Measurements from ENCODE around the gene COL12A1. TPM values are rescaled to one million over a fixed set of nuclear protein-coding genes. Genes with fewer than 3 reads are reported as not detected.

COL12A1 gene
- total RNA-seq, 4 donors from 2014 or later = 17.2 to 30.5 (median 22.4) TPM

DNA sequence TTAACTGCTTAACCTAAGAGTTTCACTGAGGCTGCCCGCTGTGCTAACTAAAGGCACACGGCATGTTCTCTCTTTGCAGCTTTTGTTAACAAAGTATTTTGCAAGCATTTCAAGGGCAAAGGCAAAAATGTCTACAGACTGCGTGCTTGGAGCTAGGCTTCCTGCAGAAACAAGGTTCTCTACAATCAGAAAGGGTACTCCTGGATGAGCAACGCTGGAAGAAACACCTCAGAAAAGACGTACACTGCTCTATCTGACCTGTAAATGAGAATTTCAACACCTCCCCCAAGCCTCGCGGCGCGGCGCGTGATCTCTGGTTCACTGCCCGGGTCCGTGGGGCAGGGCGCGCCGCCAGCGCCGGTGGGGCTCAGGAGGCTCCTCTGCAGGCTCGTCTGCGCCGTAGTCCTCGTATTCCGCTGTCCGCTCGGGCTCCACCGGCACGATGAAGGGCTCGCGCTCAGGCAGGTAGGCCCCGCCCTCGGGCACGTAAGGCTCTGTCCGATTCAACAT is 120.9 kb downstream of the COL12A1 start:
- Histone ChIP-seq H3K4me1 (no peaks in the 10 kb centered on the region), H3K36me3 (no peaks in the 10 kb centered on the region), H3K27me3 (no peaks in the 10 kb centered on the region), H3K9me3 (no peaks in the 10 kb centered on the region), H3K4me3 (no peak overlapping the region), H3K27ac (no peak overlapping the region)
- ATAC-seq (no peak), DNase-seq (no peak)
- TF ChIP-seq, protein P1, sequence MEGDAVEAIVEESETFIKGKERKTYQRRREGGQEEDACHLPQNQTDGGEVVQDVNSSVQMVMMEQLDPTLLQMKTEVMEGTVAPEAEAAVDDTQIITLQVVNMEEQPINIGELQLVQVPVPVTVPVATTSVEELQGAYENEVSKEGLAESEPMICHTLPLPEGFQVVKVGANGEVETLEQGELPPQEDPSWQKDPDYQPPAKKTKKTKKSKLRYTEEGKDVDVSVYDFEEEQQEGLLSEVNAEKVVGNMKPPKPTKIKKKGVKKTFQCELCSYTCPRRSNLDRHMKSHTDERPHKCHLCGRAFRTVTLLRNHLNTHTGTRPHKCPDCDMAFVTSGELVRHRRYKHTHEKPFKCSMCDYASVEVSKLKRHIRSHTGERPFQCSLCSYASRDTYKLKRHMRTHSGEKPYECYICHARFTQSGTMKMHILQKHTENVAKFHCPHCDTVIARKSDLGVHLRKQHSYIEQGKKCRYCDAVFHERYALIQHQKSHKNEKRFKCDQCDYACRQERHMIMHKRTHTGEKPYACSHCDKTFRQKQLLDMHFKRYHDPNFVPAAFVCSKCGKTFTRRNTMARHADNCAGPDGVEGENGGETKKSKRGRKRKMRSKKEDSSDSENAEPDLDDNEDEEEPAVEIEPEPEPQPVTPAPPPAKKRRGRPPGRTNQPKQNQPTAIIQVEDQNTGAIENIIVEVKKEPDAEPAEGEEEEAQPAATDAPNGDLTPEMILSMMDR (IDR thresholded peaks at IDR 0.05 in 4 of 5, conservative IDR thresholded peaks at IDR 0.05 in 1 of 5) = no peak
- no peak for TF ChIP-seq POLR2A (IDR thresholded peaks at IDR 0.05)
- intact Hi-C loops (cut with DNase I; ENCODE audit: low total_unique reads) (no loop called here), in situ Hi-C loops (cut with MboI; ENCODE audit: low sequenced_read_pairs in 4 of 4) (no loop called here)

DNA sequence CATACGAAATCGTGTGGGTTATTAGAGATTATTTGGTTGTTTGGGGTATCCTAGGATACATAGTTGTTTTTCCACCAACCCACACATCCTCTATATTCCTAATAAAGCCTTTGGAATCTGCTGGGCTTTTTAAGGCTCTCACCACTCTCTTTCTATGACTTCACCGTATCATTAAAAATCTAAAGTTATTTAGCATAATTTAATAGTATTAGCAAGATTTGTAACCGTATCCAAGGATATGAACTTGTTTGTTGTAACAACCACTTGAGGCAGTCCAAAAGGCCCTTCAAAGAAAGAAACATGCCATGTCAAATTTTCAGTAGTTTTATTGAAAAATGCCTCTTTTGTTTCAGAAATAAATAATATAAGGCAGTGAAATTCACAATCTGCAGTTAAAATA is 121.8 kb downstream of the COL12A1 start:
- Histone ChIP-seq H3K27ac (no peak overlapping the region), H3K9me3 (no peaks in the 10 kb centered on the region), H3K27me3 (no peaks in the 10 kb centered on the region), H3K4me3 (no peak overlapping the region), H3K4me1 (no peaks in the 10 kb centered on the region), H3K36me3 (no peaks in the 10 kb centered on the region)
- TF ChIP-seq, protein P1 (IDR thresholded peaks at IDR 0.05 in 4 of 5, conservative IDR thresholded peaks at IDR 0.05 in 1 of 5) = no peak
- no peak for TF ChIP-seq POLR2A (IDR thresholded peaks at IDR 0.05)
- in situ Hi-C loops (cut with MboI; ENCODE audit: low sequenced_read_pairs in 4 of 4) (no loop called here), intact Hi-C loops (cut with DNase I; ENCODE audit: low total_unique reads) (no loop called here)
- ATAC-seq (no peak), DNase-seq (no peak)

DNA sequence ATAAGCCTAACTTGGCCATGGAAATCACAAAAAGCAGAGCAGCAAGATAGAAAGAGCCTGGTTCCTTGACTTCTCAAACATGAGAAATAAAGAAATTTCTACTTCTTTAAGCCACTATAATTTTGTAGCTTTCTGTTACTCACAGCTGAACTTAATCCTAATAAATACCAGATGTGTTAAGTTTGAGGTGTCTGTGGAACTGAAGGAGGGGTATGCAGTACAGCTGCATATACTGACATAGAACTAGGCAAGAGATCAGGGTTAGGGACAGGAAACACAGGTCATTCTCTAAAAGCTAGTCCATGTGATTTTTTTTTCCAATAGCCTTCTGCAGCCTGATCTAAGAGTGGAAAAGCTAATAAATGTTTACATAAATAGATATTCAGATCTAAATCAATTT is 123.9 kb downstream of the COL12A1 start:
- Histone ChIP-seq H3K36me3 (no peaks in the 10 kb centered on the region), H3K4me3 (no peak overlapping the region), H3K4me1 (no peaks in the 10 kb centered on the region), H3K27me3 (no peaks in the 10 kb centered on the region), H3K27ac (no peak overlapping the region), H3K9me3 (no peaks in the 10 kb centered on the region)
- TF ChIP-seq, protein P1 (IDR thresholded peaks at IDR 0.05 in 4 of 5, conservative IDR thresholded peaks at IDR 0.05 in 1 of 5) = no peak
- no peak for TF ChIP-seq POLR2A (IDR thresholded peaks at IDR 0.05)
- DNase-seq = no peak
- intact Hi-C loops (cut with DNase I; ENCODE audit: low total_unique reads) (no loop called here), in situ Hi-C loops (cut with MboI; ENCODE audit: low sequenced_read_pairs in 4 of 4) (no loop called here)
- ATAC-seq = no peak

DNA sequence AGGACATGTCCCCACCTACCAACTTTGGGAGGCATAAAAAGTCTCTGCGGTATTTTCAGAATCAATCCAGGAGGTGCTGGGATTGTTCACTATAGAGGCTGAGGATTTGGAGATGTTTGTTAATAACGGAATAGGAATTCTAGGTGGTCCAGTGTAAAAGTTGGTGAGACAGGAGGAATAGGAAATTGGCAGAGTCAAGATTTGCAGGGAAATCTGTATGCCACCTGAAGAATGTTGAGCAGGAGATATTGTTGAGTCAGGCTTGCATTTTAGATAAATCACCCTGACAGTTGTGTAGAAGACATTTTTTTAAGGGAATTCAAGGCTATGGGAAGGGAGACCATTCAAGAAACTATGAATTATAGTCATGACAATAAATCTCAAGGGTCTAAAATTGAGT is 124.8 kb downstream of the COL12A1 start:
- ATAC-seq (no peak), DNase-seq (no peak)
- Histone ChIP-seq H3K27ac (no peak overlapping the region), H3K9me3 (no peaks in the 10 kb centered on the region), H3K4me3 (no peak overlapping the region), H3K27me3 (no peaks in the 10 kb centered on the region), H3K4me1 (no peaks in the 10 kb centered on the region), H3K36me3 (no peaks in the 10 kb centered on the region)
- in situ Hi-C loops (cut with MboI; ENCODE audit: low sequenced_read_pairs in 4 of 4) (no loop called here), intact Hi-C loops (cut with DNase I; ENCODE audit: low total_unique reads) (no loop called here)
- TF ChIP-seq POLR2A (IDR thresholded peaks at IDR 0.05) = no peak
- TF ChIP-seq, protein P1 (IDR thresholded peaks at IDR 0.05 in 4 of 5, conservative IDR thresholded peaks at IDR 0.05 in 1 of 5) = no peak

DNA sequence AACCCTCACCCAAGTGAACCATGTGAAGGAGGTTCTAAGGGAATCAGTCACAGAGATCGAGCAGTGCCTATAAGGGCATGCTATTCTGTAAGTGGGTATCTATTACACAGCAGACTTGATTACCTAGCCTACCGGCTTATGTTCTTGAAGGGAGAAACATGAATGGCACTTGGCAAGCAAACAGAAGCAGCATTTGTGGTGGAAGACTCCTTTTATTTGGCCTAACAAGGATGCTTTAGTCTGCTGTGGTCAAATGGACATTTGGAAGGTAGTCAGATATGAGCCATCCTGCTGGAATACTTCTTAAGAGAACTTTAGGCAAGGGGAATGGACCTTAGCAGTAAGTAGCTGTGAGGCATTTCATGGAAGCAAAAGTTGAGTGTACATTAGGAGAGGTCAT is 126.3 kb downstream of the COL12A1 start:
- Histone ChIP-seq H3K27ac (no peak overlapping the region), H3K36me3 (no peaks in the 10 kb centered on the region), H3K27me3 (no peaks in the 10 kb centered on the region), H3K9me3 (no peaks in the 10 kb centered on the region), H3K4me3 (no peak overlapping the region), H3K4me1 (no peaks in the 10 kb centered on the region)
- no peak for ATAC-seq
- TF ChIP-seq POLR2A (IDR thresholded peaks at IDR 0.05) = no peak
- TF ChIP-seq, protein P1 (IDR thresholded peaks at IDR 0.05 in 4 of 5, conservative IDR thresholded peaks at IDR 0.05 in 1 of 5) = no peak
- in situ Hi-C loops (cut with MboI; ENCODE audit: low sequenced_read_pairs in 4 of 4) = no loop called here
- DNase-seq = no peak
- intact Hi-C loops (cut with DNase I; ENCODE audit: low total_unique reads) = no loop called here

Data from gastrocnemius medialis (tissue), 4 donors.